WTC11 (cell line): ENCODE measurements around the gene SERTAD1. TPM values are rescaled to one million over a fixed set of nuclear protein-coding genes. Genes with fewer than 3 reads are reported as not detected.
A peak's percentile ranks its signal among the peaks of the same experiment; 100 is the strongest.
"Not testable (repeated sequence)": the region's sequence is repeated elsewhere in the genome, so short reads cannot be mapped to it uniquely, and the experiment has no call there.

Experiments used
- ATAC-seq: fragments of 200-7000 bp; cut with Tn5 transposase; 2 replicates; pipeline ENCODE4 v1.10.0; 2021; ENCODE audit warnings: mild to moderate bottlenecking, moderate library complexity
- CTCF ChIA-PET: fragments of 300-600 bp; sonication (Branson Sonifier 250); formaldehyde crosslinking; loops from one replicate; lab custom pipeline; 2021; ENCODE audit warnings: antibody characterized with exemption; lab: Charles Lee
- POLR2A ChIA-PET: fragments of 350-600 bp; sonication (Branson Sonifier 250); formaldehyde crosslinking; loops from one replicate; lab custom pipeline; 2021; ENCODE audit warnings: antibody characterized with exemption; lab: Charles Lee
- DNase-seq: peaks from one replicate; pipeline ENCODE4 v3.0.0; 2021; ENCODE audit warnings: low spot score
- H3K27ac Mint-ChIP-seq: 2 replicates; pipeline ENCODE4 v1.8.0; 2021; ENCODE audit warnings: mixed read lengths
- H3K27me3 Mint-ChIP-seq: 2 replicates; pipeline ENCODE4 v1.8.0; 2021; ENCODE audit warnings: low read depth, mild to moderate bottlenecking, moderate library complexity, mixed read lengths
- H3K36me3 Mint-ChIP-seq: 2 replicates; pipeline ENCODE4 v1.8.0; 2021; ENCODE audit warnings: mixed read lengths
- H3K4me1 Mint-ChIP-seq: 2 replicates; pipeline ENCODE4 v1.8.0; 2022; ENCODE audit warnings: mixed read lengths
- H3K4me3 Mint-ChIP-seq: 2 replicates; pipeline ENCODE4 v1.8.0; 2021; ENCODE audit warnings: mild to moderate bottlenecking, moderate library complexity, mixed read lengths
- H3K9me3 Mint-ChIP-seq: 2 replicates; pipeline ENCODE4 v1.8.0; 2021; ENCODE audit warnings: mixed read lengths
- ATF1 ChIP-seq: sonication (generic); formaldehyde crosslinking; IDR thresholded peaks from 2 replicates; pipeline ENCODE4 v1.8.1; 2023; ENCODE audit warnings: mild to moderate bottlenecking, moderate library complexity, missing genetic modification reagents
- GABPB1 ChIP-seq: sonication (generic); formaldehyde crosslinking; IDR thresholded peaks from 2 replicates; pipeline ENCODE4 v1.8.1; 2023; ENCODE audit warnings: mild to moderate bottlenecking, missing genetic modification reagents
- GTF2I ChIP-seq: fragments of 250-450 bp; sonication (Bioruptor Pico); conservative IDR thresholded peaks from 2 replicates; pipeline ENCODE4 v1.4.0; 2021; ENCODE audit warnings: mild to moderate bottlenecking
- TP53 ChIP-seq: sonication (generic); formaldehyde crosslinking; IDR thresholded peaks from 2 replicates; pipeline ENCODE4 v1.8.1; 2023; ENCODE audit warnings: mild to moderate bottlenecking, missing genetic modification reagents
- ZNF121 ChIP-seq: sonication (generic); formaldehyde crosslinking; IDR thresholded peaks from 2 replicates; pipeline ENCODE4 v1.8.0; 2023; ENCODE audit warnings: missing genetic modification reagents
- total RNA-seq: library from RNA; stranded (reverse); gene quantifications from 3 replicates; pipeline ENCODE4 v1.2.3, GENCODE V29; 2021
- TF ChIP-seq, protein P1 (sequence below): sonication (generic); formaldehyde crosslinking; IDR thresholded peaks from 2 replicates; pipeline ENCODE4 v1.8.1; 2023; ENCODE audit warnings: mild to moderate bottlenecking, missing genetic modification reagents, borderline replicate concordance
- TF ChIP-seq, protein P2 (sequence below): fragments of 250-450 bp; sonication (Bioruptor Pico); IDR thresholded peaks from 2 replicates; pipeline ENCODE4 v1.9.0; 2021; ENCODE audit warnings: mild to moderate bottlenecking

SERTAD1 gene
- total RNA-seq, 1 experiment from 2014 or later, result 6.8 TPM

DNA sequence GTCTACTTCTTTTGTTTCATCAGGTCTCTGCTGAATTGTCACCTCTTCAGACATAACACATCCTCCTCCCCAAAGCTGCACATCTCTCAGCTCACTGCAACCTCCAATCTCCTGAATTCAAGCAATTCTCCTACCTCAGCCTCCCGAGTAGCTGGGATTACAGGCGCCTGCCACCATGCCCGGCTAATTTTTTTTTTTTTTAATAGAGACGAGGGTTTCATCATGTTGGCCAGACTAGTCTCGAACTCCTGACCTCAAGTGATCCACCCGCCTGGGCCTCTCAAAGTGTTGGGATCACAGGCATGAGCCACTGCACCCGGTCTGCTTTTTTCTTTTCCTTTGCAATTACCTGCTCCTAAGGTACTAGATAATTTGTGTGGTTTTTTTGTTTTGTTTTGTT lies 7.0 kb upstream of the SERTAD1 start:
- DNase-seq, ATAC-seq, H3K36me3 Mint-ChIP-seq, H3K9me3 Mint-ChIP-seq, H3K27me3 Mint-ChIP-seq: not testable (repeated sequence)
- ChIA-PET CTCF (interaction anchor here (0.7 to 2.9 kb wide), 7 partner anchors 8 to 128 kb away, joined by 3 to 21 read pairs (median 8); partner anchors contain the start of genes BLVRB and SERTAD3), POLR2A (interaction anchor here (1.0 to 2.8 kb wide), 4 partner anchors 10 to 67 kb away, joined by 3 to 28 read pairs (median 9); no protein-coding TSS in a partner anchor)
- TF ChIP-seq GABPB1 (CRISPR knock-in tag), result peak; percentile 42; the same call in 1 of the 2 replicates
- H3K27ac Mint-ChIP-seq, result peak overlapping the region; percentile 99
- H3K4me1 Mint-ChIP-seq, result peaks cover 14% of the 10 kb centered on the region
- H3K4me3 Mint-ChIP-seq, result peak overlapping the region; percentile 77

DNA sequence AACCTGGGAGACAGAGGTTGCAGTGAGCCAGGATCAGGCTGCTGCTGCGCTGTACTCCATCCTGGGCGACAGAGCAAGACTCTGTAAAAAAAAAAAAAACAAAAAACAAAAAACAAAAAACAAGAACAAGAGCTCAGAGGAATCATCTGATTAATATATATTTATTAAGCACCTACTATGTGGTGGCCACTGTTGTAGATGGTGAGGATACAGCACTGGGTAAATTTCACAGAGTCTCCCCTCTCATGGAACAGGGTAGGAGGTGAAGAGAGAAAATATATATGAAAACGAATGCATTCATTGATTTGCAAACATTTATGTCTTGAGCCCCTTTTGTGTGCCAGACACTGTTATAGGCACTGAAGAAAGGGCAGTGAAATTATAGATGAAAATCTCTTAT lies 5.9 kb upstream of the SERTAD1 start:
- H3K4me3 Mint-ChIP-seq, result no peak overlapping the region
- TF ChIP-seq, protein P1, sequence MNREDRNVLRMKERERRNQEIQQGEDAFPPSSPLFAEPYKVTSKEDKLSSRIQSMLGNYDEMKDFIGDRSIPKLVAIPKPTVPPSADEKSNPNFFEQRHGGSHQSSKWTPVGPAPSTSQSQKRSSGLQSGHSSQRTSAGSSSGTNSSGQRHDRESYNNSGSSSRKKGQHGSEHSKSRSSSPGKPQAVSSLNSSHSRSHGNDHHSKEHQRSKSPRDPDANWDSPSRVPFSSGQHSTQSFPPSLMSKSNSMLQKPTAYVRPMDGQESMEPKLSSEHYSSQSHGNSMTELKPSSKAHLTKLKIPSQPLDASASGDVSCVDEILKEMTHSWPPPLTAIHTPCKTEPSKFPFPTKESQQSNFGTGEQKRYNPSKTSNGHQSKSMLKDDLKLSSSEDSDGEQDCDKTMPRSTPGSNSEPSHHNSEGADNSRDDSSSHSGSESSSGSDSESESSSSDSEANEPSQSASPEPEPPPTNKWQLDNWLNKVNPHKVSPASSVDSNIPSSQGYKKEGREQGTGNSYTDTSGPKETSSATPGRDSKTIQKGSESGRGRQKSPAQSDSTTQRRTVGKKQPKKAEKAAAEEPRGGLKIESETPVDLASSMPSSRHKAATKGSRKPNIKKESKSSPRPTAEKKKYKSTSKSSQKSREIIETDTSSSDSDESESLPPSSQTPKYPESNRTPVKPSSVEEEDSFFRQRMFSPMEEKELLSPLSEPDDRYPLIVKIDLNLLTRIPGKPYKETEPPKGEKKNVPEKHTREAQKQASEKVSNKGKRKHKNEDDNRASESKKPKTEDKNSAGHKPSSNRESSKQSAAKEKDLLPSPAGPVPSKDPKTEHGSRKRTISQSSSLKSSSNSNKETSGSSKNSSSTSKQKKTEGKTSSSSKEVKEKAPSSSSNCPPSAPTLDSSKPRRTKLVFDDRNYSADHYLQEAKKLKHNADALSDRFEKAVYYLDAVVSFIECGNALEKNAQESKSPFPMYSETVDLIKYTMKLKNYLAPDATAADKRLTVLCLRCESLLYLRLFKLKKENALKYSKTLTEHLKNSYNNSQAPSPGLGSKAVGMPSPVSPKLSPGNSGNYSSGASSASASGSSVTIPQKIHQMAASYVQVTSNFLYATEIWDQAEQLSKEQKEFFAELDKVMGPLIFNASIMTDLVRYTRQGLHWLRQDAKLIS (CRISPR knock-in tag), result no peak
- TF ChIP-seq, protein P2, sequence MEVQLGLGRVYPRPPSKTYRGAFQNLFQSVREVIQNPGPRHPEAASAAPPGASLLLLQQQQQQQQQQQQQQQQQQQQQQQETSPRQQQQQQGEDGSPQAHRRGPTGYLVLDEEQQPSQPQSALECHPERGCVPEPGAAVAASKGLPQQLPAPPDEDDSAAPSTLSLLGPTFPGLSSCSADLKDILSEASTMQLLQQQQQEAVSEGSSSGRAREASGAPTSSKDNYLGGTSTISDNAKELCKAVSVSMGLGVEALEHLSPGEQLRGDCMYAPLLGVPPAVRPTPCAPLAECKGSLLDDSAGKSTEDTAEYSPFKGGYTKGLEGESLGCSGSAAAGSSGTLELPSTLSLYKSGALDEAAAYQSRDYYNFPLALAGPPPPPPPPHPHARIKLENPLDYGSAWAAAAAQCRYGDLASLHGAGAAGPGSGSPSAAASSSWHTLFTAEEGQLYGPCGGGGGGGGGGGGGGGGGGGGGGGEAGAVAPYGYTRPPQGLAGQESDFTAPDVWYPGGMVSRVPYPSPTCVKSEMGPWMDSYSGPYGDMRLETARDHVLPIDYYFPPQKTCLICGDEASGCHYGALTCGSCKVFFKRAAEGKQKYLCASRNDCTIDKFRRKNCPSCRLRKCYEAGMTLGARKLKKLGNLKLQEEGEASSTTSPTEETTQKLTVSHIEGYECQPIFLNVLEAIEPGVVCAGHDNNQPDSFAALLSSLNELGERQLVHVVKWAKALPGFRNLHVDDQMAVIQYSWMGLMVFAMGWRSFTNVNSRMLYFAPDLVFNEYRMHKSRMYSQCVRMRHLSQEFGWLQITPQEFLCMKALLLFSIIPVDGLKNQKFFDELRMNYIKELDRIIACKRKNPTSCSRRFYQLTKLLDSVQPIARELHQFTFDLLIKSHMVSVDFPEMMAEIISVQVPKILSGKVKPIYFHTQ, result no peak
- no peak for TF ChIP-seq ATF1
- TF ChIP-seq, all 79 proteins: peak for 0
- DNase-seq, result no peak
- ChIA-PET POLR2A (interaction anchor here (1.9 kb wide), 1 partner anchor 28 kb away, joined by 5 read pairs; no protein-coding TSS in a partner anchor), CTCF (interaction anchor here (1.4 to 2.0 kb wide), 2 partner anchors 17 to 33 kb away, joined by 3 to 6 read pairs; no protein-coding TSS in a partner anchor)
- Mint-ChIP-seq H3K9me3 (no peaks in the 10 kb centered on the region), H3K27me3 (peaks cover 3% of the 10 kb centered on the region; the same call in 1 of the 2 replicates), H3K36me3 (no peaks in the 10 kb centered on the region), H3K27ac (peak overlapping the region; percentile 86), H3K4me1 (peaks cover 14% of the 10 kb centered on the region)
- ATAC-seq, result no peak

DNA sequence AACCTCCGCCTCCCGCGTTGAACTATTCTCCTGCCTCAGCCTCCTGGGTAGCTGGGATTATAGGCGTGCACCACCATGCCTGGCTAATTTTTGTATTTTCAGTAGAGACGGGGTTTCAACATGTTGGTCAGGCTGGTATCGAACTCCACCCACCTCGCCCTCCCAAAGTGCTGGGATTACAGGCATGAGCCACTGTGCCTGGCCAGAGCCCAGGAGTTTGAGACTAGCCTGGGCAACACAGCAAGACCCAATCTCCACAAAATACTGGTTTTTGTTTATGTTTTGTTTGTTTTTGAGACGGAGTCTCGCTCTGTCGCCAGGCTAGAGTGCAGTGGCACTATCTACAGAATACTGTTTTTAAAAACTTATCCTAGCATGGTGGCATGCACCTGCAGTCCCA lies 4.5 kb upstream of the SERTAD1 start:
- H3K27me3 Mint-ChIP-seq, H3K27ac Mint-ChIP-seq, H3K36me3 Mint-ChIP-seq, ATAC-seq, DNase-seq, H3K9me3 Mint-ChIP-seq, H3K4me3 Mint-ChIP-seq, POLR2A ChIA-PET: not testable (repeated sequence)
- peak; percentile 76 for TF ChIP-seq ZNF121 (CRISPR knock-in tag)
- CTCF ChIA-PET, result interaction anchor here (0.6 to 2.0 kb wide), 3 partner anchors 10 to 1567 kb away, joined by 5 to 6 read pairs (median 6); no protein-coding TSS in a partner anchor
- peaks cover 16% of the 10 kb centered on the region for H3K4me1 Mint-ChIP-seq

- H3K27ac Mint-ChIP-seq, H3K27me3 Mint-ChIP-seq, H3K9me3 Mint-ChIP-seq, H3K36me3 Mint-ChIP-seq, POLR2A ChIA-PET, ATAC-seq, H3K4me3 Mint-ChIP-seq, DNase-seq: not testable (repeated sequence)
- peaks cover 16% of the 10 kb centered on the region for H3K4me1 Mint-ChIP-seq
- CTCF ChIA-PET, result interaction anchor here (0.7 to 3.3 kb wide), 2 partner anchors 36 to 1477 kb away, joined by 3 to 32 read pairs; partner anchors contain the start of gene BLVRB
Measured at GRCh38 chr19:40428197-40428596, 2.4 kb upstream of the SERTAD1 start.

DNA sequence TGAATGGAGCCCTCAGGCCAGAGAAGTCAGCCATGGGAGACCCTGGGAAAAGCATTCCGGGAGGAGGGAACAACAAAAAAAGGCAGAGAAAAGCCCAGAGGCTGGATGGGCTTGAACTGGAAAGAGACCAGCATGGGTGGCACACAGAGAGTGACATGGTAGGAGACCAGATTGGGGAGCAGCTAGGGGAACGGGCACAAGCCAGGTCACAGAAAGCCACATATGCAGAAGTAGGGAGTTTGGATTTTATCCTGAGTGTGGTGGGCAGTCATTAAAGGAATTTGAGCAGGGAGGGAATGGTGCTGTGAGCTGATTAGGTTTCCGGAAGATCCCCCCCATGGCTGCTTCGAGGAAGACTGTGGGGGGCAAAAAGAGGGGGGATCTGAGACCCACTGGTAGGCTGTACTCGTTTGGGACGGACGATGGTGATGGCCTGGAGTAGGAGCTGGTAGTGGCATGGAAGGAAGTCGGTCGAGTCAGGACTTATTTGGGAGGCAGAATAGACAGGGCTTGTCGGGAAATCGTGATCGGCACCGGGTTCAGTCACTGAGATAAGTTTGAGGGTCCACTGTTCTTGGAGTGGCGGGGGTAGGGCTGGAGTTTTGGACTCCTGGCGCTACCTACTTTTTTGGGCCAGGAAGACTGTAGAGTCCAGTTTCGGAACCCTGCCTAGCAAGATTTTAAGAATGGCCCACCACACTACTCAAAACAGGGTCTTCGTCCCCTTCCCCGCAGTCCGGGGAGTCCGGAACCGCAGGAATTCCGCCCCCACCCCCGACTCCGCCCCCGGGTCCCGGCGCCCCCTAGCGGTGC lies 949 bp downstream of the SERTAD1 start:
- Mint-ChIP-seq H3K36me3 (no peaks in the 10 kb centered on the region; the same call in 1 of the 2 replicates), H3K27ac (peak overlapping the region; percentile 97), H3K9me3 (no peaks in the 10 kb centered on the region), H3K27me3 (peaks cover 3% of the 10 kb centered on the region; the same call in 1 of the 2 replicates), H3K4me3 (peak overlapping the region; percentile 91), H3K4me1 (peaks cover 16% of the 10 kb centered on the region)
- no peak for DNase-seq
- no peak for ATAC-seq
- 0 out of 2 replicates have a peak, but pooled peaks have one; percentile 41 for TF ChIP-seq GTF2I (CRISPR knock-in tag)
- TF ChIP-seq TP53, result no peak
- POLR2A ChIA-PET, result interaction anchor here (0.5 to 1.8 kb wide), 2 partner anchors 11 to 1791 kb away, joined by 4 to 11 read pairs; partner anchors contain the start of gene PRX
- CTCF ChIA-PET, result interaction anchor here (0.7 to 1.7 kb wide), 11 partner anchors 9 to 179 kb away, joined by 3 to 12 read pairs (median 4); partner anchors contain the start of genes BLVRB and PRX
